Measurements from ENCODE around the gene NDOR1. TPM values are rescaled to one million over a fixed set of nuclear protein-coding genes. Genes with fewer than 3 reads are reported as not detected.
"Not testable (repeated sequence)": the region's sequence is repeated elsewhere in the genome, so short reads cannot be mapped to it uniquely, and the experiment has no call there.

Gene NDOR1
- total and polyA plus RNA-seq, 12 donors: 4.6 to 10.6 (median 5.6) TPM

DNA sequence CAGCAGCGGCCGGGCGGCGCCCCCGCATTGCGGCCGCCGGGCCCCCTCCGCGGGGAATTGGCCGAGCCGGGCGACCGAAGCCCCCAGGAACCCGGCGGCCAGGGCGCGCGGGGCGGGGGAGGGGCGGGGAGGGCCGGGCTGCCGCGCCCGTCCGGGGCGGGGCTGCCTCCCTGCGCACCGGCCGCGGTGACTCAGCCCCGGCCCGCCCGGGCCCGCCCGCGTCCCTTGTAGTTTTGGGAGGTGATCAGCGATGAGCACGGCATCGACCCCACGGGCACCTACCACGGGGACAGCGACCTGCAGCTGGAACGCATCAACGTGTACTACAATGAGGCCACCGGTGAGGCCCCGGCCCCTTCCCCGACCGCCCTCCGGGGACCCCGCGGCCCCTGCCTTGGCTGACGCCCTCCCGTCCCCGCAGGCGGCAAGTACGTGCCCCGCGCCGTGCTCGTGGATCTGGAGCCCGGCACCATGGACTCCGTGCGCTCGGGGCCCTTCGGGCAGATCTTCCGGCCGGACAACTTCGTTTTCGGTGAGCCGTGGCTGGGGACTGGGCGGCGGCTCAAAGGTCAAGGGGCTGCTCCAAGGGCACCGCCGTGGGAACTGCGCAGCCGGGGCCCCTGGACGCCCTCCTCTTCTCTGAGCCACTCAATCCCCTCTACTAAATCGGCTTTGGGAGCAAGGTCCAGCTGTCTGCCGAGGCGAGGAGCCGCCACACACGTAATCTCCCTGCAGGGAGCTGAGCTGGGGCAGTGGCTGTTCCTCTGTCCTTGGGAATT lies 36.2 kb downstream of the NDOR1 start:
- Histone ChIP-seq H3K27me3 (no peaks in the 10 kb centered on the region), H3K27ac (peak overlapping the region; percentile 88 to 99 (median 94)), H3K36me3 (peaks cover 0 to 26% (median 12%) of the 10 kb centered on the region in 9 donors), H3K4me3 (peak overlapping the region; percentile 56 to 97 (median 92)), H3K4me1 (peaks cover 11 to 64% (median 46%) of the 10 kb centered on the region in 9 donors), H3K9me3 (no peaks in the 10 kb centered on the region)
- DNase-seq (peak; percentile 63 to 71), ATAC-seq (peak in 3 of 8 donors; percentile 7 to 23 (median 9))
- WGBS, 2 donors: 1 to 2% methylated on average over 55 to 83 of the region's 83 CpGs
- TF ChIP-seq CTCF (IDR thresholded peaks at IDR 0.05): no peak
- intact Hi-C loops (cut with DNase I): loop anchor here in 2 of 10 donors (1.0 to 2.0 kb wide), 2 partner anchors 12 to 19 kb away; partner anchors contain the start of gene RNF208 (in 1 of the 2)

DNA sequence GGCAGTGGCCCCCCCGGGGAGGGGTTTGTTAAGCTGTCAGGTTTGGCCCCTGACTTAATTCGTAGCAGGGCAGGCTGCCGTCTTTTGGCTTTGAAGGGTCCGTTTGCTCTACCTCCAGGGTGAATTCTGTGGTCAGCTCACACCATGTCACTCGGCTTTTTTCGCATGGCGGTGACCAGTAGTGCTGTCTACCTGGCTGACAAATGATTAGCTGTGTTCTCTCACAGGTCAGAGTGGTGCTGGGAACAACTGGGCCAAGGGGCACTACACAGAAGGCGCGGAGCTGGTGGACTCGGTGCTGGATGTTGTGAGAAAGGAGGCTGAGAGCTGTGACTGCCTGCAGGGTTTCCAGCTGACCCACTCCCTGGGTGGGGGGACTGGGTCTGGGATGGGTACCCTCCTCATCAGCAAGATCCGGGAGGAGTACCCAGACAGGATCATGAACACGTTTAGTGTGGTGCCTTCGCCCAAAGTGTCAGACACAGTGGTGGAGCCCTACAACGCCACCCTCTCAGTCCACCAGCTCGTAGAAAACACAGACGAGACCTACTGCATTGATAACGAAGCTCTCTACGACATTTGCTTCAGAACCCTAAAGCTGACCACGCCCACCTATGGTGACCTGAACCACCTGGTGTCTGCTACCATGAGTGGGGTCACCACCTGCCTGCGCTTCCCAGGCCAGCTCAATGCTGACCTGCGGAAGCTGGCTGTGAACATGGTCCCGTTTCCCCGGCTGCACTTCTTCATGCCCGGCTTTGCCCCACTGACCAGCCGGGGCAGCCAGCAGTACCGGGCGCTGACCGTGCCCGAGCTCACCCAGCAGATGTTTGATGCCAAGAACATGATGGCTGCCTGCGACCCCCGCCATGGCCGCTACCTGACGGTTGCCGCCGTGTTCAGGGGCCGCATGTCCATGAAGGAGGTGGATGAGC lies 37.0 kb downstream of the NDOR1 start:
- no peaks in the 10 kb centered on the region for H3K9me3 ChIP-seq
- peak overlapping the region; percentile 56 to 97 (median 92) for H3K4me3 ChIP-seq
- peak overlapping the region; percentile 88 to 99 (median 94) for H3K27ac ChIP-seq
- no peaks in the 10 kb centered on the region for H3K27me3 ChIP-seq
- H3K4me1 ChIP-seq: peaks cover 5 to 58% (median 41%) of the 10 kb centered on the region in 9 donors
- DNase-seq: no peak
- intact Hi-C loops (cut with DNase I): loop anchor here in 1 of 10 donors (1.0 kb wide), 1 partner anchor 11 kb away; no protein-coding TSS in a partner anchor
- peaks cover 0 to 26% (median 12%) of the 10 kb centered on the region in 9 donors for H3K36me3 ChIP-seq
- no peak for ATAC-seq
- TF ChIP-seq CTCF (IDR thresholded peaks at IDR 0.05): no peak
- 66 to 67% methylated on average over 36 of the region's 36 CpGs for WGBS, 2 donors

- DNase-seq; H3K27me3 ChIP-seq; intact Hi-C loops (cut with DNase I); H3K9me3 ChIP-seq; ATAC-seq: not testable (repeated sequence)
- Histone ChIP-seq H3K27ac (peak overlapping the region in 1 of 10 donors; percentile 94), H3K4me1 (peaks cover 5 to 54% (median 40%) of the 10 kb centered on the region in 9 donors), H3K4me3 (peak overlapping the region in 1 of 10 donors; percentile 94), H3K36me3 (peaks cover 0 to 26% (median 12%) of the 10 kb centered on the region in 9 donors)
- WGBS, 2 donors: 90% methylated on average over 18 of the region's 18 CpGs
Measured at GRCh38 chr9:137243266-137243625, 37.7 kb downstream of the NDOR1 start.

GRCh38 chr9:137243626-137244485 lies 38.4 kb downstream of the NDOR1 start:
- TF ChIP-seq CTCF (IDR thresholded peaks at IDR 0.05): no peak
- Histone ChIP-seq H3K4me3 (no peak overlapping the region), H3K27me3 (no peaks in the 10 kb centered on the region), H3K36me3 (peaks cover 0 to 26% (median 12%) of the 10 kb centered on the region in 9 donors), H3K9me3 (no peaks in the 10 kb centered on the region), H3K27ac (no peak overlapping the region), H3K4me1 (peaks cover 5 to 48% (median 33%) of the 10 kb centered on the region in 9 donors)
- DNase-seq: no peak
- intact Hi-C loops (cut with DNase I): no loop called here
- WGBS, 2 donors: 56 to 67% methylated on average over 15 of the region's 15 CpGs
- no peak for ATAC-seq
